ENCODE data around the gene MTX1.

GRCh38 chr1:155166471-155167165 is 41.9 kb upstream of the MTX1 start:
- no peak for TF ChIP-seq CTCF (IDR thresholded peaks at IDR 0.05)
- no peak for TF ChIP-seq POLR2A (IDR thresholded peaks at IDR 0.05)
